Adrenal gland (tissue), 5 donors: Measurements from ENCODE around the gene LRRC4C.

Experiments
- POLR2A ChIP-seq, 2 donors: fragments of 450-650 bp; IDR thresholded peaks; one replicate each; pipeline ENCODE4 v1.6.1; 2017; ENCODE audit warnings: antibody characterized with exemption in 2 of 2, mild to moderate bottlenecking in 2 of 2, moderate library complexity in 1 of 2
- TF ChIP-seq, protein P1 (sequence below), 6 experiments: fragments of 450-650 bp in 4 of 6; fragments of 200-600 bp in 2 of 6; sonication (generic) in 1 of 6; IDR thresholded peaks; 1 replicate in 5 of 6; 2 replicates in 1 of 6; pipeline versions ENCODE4 v1.5.1 to v1.8.0; 2016 to 2021; ENCODE audit warnings: antibody characterized with exemption in 6 of 6, mild to moderate bottlenecking in 2 of 6, moderate library complexity in 1 of 6
- donor health status: DM: no; HTN: no; CAD: no.

DNA sequence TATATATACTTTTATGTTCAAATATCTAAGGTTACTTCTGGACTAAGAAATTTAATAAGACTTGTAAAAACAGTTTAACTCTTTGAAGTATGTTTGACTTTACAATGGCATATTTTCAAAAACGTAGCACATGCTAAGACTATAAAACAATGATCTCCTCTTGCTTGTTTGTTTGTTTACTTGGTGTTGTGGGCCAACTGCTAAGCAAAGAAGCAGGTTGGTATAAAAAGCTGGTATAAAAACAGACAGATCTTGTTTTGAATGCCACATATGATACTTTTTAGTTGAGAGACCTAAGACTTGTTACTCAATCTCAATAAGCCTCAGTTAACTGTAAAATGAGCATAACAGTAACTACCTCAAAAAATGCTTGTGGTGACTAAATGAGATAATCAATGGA lies 1206.3 kb downstream of the LRRC4C start:
- TF ChIP-seq POLR2A (IDR thresholded peaks at IDR 0.05), result no peak
- TF ChIP-seq, protein P1, sequence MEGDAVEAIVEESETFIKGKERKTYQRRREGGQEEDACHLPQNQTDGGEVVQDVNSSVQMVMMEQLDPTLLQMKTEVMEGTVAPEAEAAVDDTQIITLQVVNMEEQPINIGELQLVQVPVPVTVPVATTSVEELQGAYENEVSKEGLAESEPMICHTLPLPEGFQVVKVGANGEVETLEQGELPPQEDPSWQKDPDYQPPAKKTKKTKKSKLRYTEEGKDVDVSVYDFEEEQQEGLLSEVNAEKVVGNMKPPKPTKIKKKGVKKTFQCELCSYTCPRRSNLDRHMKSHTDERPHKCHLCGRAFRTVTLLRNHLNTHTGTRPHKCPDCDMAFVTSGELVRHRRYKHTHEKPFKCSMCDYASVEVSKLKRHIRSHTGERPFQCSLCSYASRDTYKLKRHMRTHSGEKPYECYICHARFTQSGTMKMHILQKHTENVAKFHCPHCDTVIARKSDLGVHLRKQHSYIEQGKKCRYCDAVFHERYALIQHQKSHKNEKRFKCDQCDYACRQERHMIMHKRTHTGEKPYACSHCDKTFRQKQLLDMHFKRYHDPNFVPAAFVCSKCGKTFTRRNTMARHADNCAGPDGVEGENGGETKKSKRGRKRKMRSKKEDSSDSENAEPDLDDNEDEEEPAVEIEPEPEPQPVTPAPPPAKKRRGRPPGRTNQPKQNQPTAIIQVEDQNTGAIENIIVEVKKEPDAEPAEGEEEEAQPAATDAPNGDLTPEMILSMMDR (IDR thresholded peaks at IDR 0.05), result no peak
